Brain microvascular endothelial cell (primary cell): ENCODE results near the gene XPO5.
A peak's percentile ranks its signal among the peaks of the same experiment; 100 is the strongest.

Experiments used
- DNase-seq: peaks from one replicate; pipeline ENCODE4 v3.0.0-alpha.2; 2020
- H3K27ac ChIP-seq: fragments of 250-450 bp; sonication (Bioruptor Pico); 2 replicates; pipeline ENCODE4 v1.5.1; 2020; ENCODE audit warnings: mild to moderate bottlenecking, moderate library complexity
- H3K27me3 ChIP-seq: fragments of 250-450 bp; sonication (Bioruptor Pico); replicated peaks from 2 replicates; pipeline ENCODE4 v1.5.1; 2020; ENCODE audit warnings: mild to moderate bottlenecking
- H3K36me3 ChIP-seq: fragments of 250-450 bp; sonication (Bioruptor Pico); replicated peaks from 2 replicates; pipeline ENCODE4 v1.5.1; 2020; ENCODE audit warnings: mild to moderate bottlenecking
- H3K4me3 ChIP-seq: 2 replicates; pipeline ENCODE4 v1.5.1; 2011; ENCODE audit warnings: low read depth, mild to moderate bottlenecking, control low read depth, low read length, moderate library complexity
- CTCF ChIP-seq: IDR thresholded peaks from 2 replicates; pipeline ENCODE4 v1.5.1; 2011; ENCODE audit warnings: low read depth, mild to moderate bottlenecking, moderate library complexity, low read length, control low read depth, inconsistent platforms; ENCODE audit errors: missing control alignments
- in situ Hi-C: cut with HindIII; loops from 2 replicates; pipeline ENCODE4 v1.10.0; 2017; ENCODE audit warnings: low sequenced_read_pairs, low pct_ligation_motif_present

The XPO5 gene

GRCh38 chr6:43494766-43495165 lies 81.1 kb downstream of the XPO5 start:
- no peak for TF ChIP-seq CTCF
- no peak overlapping the region for H3K27ac ChIP-seq
- no peak overlapping the region for H3K4me3 ChIP-seq
- H3K36me3 ChIP-seq: peaks cover 16% of the 10 kb centered on the region
- in situ Hi-C loops: no loop called here
- H3K27me3 ChIP-seq: no peaks in the 10 kb centered on the region
- DNase-seq: no peak

- Histone ChIP-seq H3K36me3 (peaks cover 11% of the 10 kb centered on the region), H3K4me3 (no peak overlapping the region), H3K27me3 (no peaks in the 10 kb centered on the region), H3K27ac (no peak overlapping the region)
- no peak for DNase-seq
- in situ Hi-C loops: no loop called here
- no peak for TF ChIP-seq CTCF
Measured at GRCh38 chr6:43494321-43494720, 81.5 kb downstream of the XPO5 start.

GRCh38 chr6:43493833-43494232 lies 82.0 kb downstream of the XPO5 start:
- Histone ChIP-seq H3K27me3 (no peaks in the 10 kb centered on the region), H3K36me3 (peaks cover 7% of the 10 kb centered on the region), H3K4me3 (no peak overlapping the region), H3K27ac (no peak overlapping the region)
- no peak for TF ChIP-seq CTCF
- no peak for DNase-seq
- in situ Hi-C loops: no loop called here

GRCh38 chr6:43493230-43493629 lies 82.6 kb downstream of the XPO5 start:
- H3K36me3 ChIP-seq: peaks cover 3% of the 10 kb centered on the region
- no peak for TF ChIP-seq CTCF
- H3K4me3 ChIP-seq: no peak overlapping the region
- no peaks in the 10 kb centered on the region for H3K27me3 ChIP-seq
- no peak overlapping the region for H3K27ac ChIP-seq
- no peak for DNase-seq
- in situ Hi-C loops: no loop called here

GRCh38 chr6:43492673-43493072 lies 83.2 kb downstream of the XPO5 start:
- H3K36me3 ChIP-seq: no peaks in the 10 kb centered on the region
- no peak for TF ChIP-seq CTCF
- DNase-seq: peak; percentile 29
- H3K27me3 ChIP-seq: no peaks in the 10 kb centered on the region
- peak overlapping the region; percentile 3 for H3K4me3 ChIP-seq
- H3K27ac ChIP-seq: no peak overlapping the region
- in situ Hi-C loops: no loop called here

GRCh38 chr6:43491750-43492661 lies 83.8 kb downstream of the XPO5 start:
- peak; percentile 59 for DNase-seq
- peak overlapping the region; percentile 3 for H3K4me3 ChIP-seq
- H3K36me3 ChIP-seq: no peaks in the 10 kb centered on the region
- H3K27ac ChIP-seq: no peak overlapping the region
- in situ Hi-C loops: no loop called here
- no peaks in the 10 kb centered on the region for H3K27me3 ChIP-seq
- no peak for TF ChIP-seq CTCF
